Stimulated activated CD4-positive, alpha-beta T cell treated with anti-CD3 and anti-CD28 coated beads, TNF-alpha, amount 100 ng/mL, for 24 hours (primary cell): ENCODE measurements around the gene PSMG2.
A peak's percentile ranks its signal among the peaks of the same experiment; 100 is the strongest.

Source experiments
- DNase-seq, 3 experiments: peaks; one replicate each; pipeline ENCODE4 v3.0.0-alpha.2; 2020; ENCODE audit warnings: low read depth in 3 of 3

Gene PSMG2

DNA sequence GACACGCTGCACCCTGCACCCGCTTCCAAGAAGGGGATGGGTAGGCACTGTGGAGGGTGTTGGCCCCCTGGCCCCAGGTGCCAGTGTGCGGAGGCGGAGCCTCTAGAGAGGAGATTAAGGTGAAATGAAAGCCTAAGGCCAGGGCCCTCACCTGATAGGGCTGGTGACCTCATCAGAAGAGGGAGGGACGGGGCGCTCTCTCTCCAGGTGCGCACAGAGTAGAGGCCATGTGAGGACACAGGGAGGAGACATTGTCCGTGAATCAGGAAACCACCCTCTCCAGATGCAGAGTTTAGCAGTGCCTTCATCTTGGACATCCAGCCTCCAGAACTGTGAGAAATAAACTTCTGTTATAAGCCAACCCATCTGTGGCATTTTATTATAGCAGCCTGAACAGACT lies 62.3 kb downstream of the PSMG2 start:
- DNase-seq, result no peak

DNA sequence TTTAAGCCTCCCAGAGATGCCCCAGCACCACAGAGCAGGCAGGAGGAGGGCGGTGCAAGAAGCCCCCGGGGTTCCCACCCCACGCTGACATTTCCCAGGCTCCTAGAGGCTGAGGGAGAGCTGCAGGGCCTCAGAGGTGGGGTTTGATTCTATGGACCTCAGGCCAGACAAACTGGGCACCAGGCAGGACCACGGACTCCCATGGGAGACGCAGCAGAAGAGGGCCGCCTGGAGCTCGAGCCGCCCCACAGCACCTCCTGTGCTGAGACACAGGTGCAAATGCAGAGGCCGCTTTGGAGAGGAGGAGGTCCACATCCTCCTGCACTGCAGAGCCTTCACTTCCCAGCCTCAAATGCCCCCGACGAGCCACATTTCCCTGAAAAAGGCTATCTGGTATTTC lies 62.7 kb downstream of the PSMG2 start:
- no peak for DNase-seq

DNA sequence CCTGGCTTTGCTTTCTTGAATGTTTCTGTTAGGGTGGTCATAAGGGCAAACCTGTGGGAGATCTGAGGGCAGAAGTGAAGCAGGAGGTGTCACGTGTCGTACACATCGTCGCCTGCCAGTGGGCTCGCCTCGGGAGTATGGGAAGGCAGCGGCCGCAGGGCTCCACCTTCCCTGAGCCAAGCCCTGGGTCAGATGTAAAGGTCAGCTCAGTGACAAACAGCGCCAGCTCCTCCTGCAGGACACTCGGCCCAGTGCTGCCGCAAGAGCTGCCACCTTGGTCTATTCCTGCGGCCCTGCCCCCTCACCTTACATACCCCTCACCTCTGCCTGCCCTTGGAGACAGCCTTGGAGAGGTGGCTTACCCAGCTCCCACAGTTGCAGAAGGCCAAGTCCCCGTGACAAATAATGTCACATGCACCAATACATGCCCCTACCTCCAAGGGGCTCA lies 64.2 kb downstream of the PSMG2 start:
- no peak for DNase-seq

DNA sequence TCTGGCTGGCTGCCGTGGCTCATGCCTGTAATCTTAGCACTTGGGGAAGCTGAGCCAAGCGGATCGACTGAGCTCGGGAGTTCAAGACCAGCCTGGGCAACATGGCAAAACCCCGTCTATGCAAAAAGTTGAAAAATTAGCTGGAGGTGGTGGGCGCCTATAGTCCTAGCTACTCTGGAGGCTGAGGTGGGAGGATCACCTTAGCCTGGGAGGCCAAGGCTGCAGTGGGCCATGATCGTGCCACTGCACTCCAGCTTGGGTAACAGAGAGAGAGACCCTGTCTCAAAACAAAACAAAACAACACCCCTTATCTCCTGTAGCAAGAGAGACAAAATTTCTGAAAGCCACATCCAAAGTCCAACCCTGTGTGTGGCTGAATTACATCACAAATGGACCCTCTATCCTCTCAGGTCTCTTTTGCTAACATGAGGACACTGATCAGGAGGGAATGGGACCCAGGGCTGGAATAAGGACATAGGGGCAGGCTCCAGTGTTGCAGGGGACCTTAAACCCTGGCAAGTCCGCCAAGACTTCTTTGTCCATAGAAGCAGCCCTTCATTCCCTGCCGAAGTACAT lies 64.8 kb downstream of the PSMG2 start:
- DNase-seq, result no peak

DNA sequence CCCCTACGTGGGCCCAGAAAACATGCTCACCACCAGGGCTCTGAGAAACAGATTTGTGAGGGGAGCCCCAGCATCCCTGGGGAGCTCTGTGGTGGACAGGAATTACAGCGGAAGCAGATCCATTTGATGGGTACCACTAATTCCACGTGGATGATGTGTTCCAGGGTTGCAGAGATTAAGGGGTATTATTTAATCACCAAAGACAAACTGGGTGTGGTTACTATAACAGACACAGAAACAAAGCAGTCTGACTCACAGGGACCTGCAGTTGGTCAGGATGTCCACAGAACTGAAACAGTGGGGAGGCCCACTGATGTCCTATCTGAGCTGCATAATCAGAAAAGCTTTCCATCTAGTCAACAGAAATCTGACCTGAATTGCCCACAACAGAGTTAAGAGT lies 65.8 kb downstream of the PSMG2 start:
- DNase-seq, result no peak

DNA sequence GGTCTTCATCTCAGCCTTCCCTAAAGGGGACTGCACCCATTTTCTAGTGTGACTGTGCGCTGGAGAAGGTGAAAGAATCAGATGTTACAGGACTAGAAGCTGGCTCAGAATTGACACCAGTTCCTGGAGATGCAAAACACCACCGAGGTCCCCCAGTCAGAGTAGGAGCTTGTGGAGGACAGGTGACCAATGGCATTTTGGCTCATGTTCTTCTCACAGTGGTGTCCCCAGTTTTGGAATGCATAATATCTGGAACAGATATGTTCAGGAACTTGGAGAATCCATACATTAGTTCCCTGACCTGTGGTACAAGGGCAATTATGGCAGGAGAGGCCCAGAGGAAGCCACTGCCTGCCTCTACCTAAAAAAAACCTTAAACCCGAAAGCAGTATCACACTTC lies 66.3 kb downstream of the PSMG2 start:
- no peak for DNase-seq

DNA sequence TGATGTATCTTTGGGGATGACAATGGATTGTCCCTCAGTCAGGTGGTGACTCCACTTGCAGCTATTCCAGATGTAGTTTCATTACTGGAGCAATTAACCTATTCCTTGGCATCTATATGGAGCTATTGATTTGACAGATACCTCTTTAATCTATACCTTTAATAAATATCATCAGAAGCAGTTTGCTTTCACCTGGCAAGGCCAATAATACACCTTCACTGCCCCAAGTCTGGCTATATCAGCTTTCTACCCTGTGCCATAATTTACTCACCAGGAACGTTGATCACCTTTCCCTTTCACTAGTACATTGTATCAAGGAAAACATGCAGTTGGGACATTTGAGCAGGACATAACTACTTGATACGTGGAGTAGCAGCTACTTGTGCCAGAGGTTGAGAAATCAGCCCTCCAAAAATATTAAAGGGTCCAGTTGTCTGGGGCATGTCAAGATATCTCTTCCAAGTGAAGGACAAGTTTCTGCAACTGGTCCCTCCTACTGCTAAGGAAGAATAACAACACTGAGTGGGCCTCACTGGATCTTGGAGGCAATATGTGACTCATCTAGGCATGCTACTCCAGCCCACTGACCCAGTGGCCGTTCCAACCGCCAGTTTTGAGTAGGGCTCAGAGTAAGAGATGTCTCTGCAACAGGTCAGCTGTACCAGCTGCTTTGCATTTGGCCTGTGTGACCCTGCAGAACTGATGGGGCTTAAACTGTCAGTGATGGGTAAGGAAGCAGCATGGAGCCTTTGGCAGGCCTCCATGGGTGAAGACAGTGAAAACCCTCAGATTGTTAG lies 67.0 kb downstream of the PSMG2 start:
- DNase-seq, result no peak

DNA sequence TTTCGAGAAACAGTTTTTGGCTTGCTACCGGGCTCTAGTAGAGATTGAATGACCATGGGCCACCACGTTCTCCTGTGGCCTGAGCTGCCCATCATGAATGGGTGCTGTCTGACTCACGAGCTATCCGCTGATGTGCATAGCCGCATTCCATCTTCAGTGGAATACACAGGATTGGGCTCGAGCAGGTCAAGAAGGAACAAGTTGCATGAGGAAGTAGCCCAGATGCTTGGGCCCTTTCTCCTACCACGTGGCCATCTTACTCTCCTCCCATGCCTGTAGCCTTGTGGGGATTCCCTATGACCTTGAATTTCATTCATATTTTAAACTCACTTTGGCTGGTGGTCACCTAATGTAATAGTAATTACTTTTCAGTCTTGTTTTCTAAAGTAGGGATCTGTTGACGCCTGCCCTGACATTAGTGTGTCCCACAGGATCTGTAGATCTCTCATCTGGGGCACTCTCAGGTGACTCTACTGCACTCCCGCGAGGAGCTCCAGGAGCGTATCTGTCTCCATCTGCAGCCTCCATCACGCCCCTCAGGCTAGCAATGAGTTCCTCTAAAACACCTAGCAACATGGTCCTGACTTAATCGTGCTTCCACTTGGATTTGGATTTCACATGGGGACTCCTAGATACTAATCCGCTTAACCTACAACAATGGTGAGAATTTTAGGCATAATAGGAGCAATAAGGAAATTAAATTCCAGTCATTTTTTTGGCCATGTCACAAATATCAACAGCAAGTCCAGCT lies 67.8 kb downstream of the PSMG2 start:
- no peak for DNase-seq

DNA sequence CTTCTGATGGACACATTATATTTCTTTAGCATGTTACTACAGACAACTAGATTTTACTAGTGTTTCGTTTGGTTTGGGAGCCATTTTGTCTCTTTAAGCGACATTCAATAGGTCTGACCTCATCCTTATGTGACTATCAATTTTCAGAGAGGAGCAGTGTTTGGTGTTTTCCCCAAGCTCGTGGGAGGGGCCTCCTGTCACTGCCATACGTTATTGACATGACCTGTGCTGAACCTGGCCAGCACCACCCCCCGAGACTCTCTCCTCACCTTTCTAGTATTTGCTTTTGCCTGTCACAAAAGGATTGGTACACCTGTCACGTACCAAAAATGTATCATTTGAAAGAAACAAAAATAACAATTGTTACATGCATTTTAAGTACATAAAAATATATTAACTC lies 69.3 kb downstream of the PSMG2 start:
- DNase-seq, result no peak

DNA sequence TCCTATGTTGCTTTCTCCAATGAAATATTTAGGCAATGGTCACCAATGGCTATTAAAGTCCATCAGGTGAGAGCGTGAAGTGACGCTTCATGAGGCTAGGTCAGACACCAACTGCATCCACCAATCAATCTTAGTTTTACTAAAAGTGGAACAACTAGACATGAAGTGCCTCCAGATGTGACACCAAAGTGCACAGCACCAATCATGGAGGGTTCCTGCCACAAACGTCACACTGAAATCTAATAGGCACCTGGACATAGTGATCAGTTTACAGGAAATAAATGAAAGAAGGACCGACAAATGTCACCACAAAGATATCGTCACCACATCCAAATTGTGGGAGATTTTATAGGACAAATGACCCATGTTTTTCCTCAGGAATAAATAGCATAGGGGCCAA lies 70.5 kb downstream of the PSMG2 start:
- DNase-seq, result no peak

DNA sequence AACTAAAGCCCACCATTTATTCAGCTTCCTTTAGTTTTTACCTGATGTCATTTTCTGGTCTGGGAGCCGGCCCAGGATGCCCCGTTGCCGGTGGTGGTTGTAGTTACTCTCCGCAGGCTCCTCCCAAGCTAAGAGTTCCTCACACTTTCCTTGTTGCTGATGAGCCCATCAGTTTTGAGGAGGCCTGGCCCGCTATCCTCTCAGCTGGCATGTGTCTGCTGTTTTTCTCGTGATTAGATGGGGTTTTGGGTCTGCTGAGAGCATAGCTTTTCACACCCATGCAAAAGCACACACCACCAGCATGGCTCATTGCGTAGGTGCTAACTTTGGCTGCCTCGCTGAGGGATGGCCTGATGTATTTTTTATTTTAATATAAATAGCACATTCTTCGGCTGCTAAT lies 72.1 kb downstream of the PSMG2 start:
- peak in 1 of 3 experiments; percentile 4 for DNase-seq
